ENCODE measurements around the gene THRAP3.
"Not testable (repeated sequence)": the region's sequence is repeated elsewhere in the genome, so short reads cannot be mapped to it uniquely, and the experiment has no call there.

The THRAP3 gene, protein sequence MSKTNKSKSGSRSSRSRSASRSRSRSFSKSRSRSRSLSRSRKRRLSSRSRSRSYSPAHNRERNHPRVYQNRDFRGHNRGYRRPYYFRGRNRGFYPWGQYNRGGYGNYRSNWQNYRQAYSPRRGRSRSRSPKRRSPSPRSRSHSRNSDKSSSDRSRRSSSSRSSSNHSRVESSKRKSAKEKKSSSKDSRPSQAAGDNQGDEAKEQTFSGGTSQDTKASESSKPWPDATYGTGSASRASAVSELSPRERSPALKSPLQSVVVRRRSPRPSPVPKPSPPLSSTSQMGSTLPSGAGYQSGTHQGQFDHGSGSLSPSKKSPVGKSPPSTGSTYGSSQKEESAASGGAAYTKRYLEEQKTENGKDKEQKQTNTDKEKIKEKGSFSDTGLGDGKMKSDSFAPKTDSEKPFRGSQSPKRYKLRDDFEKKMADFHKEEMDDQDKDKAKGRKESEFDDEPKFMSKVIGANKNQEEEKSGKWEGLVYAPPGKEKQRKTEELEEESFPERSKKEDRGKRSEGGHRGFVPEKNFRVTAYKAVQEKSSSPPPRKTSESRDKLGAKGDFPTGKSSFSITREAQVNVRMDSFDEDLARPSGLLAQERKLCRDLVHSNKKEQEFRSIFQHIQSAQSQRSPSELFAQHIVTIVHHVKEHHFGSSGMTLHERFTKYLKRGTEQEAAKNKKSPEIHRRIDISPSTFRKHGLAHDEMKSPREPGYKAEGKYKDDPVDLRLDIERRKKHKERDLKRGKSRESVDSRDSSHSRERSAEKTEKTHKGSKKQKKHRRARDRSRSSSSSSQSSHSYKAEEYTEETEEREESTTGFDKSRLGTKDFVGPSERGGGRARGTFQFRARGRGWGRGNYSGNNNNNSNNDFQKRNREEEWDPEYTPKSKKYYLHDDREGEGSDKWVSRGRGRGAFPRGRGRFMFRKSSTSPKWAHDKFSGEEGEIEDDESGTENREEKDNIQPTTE

DNA sequence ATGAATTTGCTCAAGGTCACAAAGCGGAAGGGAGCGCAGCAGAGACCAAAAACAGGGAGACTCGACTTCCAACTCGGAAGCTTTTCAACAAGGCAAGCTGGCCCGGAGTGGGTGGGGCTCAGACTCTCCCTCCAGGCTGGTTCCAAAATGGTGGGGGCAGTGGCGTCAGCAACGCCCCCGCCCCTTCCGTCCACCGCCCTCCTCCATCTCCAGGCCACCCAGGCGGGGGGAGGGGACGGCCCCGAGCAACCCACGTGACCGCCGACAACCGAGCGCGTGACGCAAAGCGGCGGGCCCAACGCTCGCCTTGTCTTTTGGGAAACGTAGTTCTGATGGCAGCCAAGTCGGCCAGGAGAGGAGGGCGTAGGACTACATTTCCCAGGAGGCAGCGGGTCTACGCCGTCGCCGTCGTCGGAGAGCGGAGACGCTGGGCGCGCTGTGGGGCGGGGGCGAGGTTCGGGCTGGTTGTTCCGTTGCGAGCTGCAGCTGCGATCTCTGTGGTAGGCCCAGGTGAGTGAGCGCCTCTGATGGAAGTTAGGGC lies at the start of gene THRAP3:
THRAP3 (plus strand) TSS at position 448 of the 541 bp plus-strand sequence. CDS start 58,121 bp downstream, outside the sequence.
- DNase-seq (ENCODE audit: low spot score) = peak; percentile 90

DNA sequence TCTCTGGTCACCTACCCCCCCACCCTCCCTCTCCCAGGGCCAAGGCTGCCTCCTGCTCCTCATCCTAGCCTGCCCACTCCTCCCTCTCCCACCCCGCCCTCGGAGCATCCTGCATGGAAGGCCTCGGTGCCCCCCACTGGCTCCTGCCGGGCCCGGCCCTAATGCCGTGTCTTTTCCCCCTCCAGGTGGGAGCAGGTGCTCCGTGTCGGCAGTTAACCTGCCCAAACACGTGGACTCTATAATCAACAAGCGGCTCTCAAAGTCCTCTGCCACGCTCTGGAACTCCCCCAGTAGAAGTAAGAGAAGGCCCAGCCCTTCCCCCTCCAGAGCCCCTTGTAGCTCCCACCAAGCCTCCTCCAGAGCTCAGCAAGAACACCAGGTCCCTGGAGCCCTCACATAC lies 49.5 kb upstream of the THRAP3 start:
- DNase-seq (ENCODE audit: low spot score) = no peak

DNA sequence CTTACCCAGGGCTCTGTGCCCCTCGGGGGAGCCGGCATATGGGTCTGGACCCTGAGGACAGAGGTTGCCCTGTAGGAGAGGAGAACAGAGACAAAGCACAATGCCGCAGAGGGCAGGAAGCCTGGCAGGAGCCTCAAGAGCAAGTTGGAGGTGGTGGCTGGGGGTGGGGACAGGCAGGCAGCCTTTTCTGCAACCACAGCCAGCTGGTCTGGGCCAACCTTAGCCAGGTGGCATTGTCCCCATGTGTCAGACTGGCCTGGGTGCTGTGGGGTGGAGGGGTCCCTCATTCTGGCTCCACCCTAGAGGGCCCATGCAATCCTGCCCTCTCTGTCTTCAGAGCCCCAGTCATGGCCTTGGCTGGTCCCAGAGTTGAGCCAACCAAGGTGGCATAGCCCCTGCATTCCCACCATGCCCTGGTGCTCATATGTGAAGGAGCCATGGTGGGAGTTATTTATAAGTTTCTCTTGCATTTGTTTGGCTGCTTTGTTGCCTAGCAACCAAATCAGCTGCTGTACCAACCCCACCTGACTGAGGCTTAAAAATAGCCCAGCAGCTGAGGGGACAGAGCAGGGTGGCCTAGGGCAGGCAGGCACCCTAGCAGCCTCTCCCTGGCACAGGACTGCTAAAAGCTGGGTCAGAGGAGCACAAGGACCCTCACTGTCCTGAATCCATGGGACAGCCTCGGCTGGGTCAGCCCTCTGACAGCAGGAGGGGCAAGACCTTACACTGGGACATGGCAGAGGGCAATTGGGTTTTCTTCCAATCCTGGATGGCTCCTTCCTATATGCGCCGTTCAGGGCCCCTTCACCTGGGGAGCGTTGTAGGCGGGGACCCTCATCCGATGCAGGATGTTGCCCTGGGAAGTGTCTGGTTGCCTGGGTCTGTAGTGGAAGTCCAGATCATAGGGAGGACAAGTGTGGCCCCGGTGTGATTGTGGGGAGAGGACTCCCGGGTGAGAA lies 48.8 kb upstream of the THRAP3 start:
- DNase-seq (ENCODE audit: low spot score) = no peak

DNA sequence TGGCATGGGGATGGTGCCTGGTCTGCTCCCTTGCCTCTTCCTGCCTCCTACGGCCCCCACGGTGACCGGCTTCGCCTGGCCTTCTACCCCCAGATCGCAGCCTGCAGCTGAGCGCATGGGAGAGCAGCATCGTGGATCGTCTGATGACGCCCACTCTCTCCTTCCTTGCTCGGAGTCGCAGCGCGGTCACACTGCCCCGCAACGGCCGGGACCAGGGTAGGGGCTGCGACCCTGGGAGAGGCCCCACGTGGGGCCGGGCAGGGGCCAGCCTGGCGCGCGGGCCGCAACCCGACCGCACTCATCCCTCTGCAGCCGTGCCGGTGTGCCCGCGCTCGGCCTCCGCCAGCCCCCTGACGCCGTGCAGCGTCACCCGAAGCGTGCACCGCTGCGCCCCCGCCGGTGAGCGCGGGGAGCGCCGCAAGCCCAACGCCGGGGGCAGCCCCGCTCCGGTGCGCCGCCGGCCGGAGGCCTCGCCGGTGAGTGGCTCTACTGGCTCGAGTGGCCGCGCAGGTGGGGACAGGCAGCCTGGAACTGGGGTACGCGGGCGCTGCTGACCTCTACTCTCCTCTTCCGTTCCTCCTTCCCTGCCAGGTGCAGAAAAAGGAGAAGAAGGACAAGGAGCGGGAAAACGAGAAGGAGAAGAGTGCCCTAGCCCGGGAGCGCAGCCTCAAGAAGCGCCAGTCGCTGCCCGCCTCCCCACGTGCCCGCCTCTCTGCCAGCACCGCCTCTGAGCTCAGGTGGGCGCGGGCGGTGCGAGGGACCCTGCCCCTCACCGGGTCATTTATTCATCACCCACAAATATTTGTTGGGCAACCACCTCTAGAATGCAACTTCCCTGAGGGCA lies 47.9 kb upstream of the THRAP3 start:
- DNase-seq (ENCODE audit: low spot score) = no peak

DNA sequence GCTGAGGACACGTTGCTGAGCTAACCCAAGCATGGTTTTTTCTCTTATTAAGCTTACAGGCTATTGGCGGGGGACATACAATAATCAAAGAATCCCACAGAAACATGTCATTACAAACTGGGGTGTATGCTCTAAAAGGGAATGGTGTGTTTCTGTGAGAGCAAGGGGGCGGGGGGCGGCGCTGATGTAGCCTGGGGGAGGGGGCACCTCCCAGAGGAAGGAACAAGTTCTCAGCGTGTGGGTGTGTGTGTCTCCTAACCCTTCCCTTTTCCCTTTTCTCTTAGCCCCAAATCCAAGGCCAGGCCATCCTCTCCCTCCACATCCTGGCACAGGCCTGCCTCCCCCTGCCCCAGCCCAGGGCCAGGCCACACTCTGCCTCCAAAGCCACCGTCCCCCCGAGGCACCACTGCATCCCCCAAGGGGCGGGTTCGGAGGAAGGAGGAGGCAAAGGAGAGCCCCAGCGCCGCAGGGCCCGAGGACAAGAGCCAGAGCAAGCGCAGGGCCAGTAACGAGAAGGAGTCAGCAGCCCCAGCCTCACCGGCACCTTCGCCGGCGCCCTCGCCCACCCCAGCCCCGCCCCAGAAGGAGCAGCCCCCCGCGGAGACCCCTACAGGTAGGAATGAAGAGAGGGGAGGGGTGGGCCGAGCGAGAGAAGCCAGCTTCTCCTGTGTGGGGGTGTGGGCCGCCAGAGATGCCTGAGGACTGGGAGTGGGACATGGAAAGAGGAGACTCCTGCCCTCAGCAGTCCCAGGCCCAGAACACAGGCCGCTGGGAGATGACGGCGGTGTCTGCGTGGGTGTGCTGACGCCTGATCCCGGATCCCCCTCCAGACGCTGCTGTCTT lies 46.4 kb upstream of the THRAP3 start:
- no peak for DNase-seq (ENCODE audit: low spot score)

DNA sequence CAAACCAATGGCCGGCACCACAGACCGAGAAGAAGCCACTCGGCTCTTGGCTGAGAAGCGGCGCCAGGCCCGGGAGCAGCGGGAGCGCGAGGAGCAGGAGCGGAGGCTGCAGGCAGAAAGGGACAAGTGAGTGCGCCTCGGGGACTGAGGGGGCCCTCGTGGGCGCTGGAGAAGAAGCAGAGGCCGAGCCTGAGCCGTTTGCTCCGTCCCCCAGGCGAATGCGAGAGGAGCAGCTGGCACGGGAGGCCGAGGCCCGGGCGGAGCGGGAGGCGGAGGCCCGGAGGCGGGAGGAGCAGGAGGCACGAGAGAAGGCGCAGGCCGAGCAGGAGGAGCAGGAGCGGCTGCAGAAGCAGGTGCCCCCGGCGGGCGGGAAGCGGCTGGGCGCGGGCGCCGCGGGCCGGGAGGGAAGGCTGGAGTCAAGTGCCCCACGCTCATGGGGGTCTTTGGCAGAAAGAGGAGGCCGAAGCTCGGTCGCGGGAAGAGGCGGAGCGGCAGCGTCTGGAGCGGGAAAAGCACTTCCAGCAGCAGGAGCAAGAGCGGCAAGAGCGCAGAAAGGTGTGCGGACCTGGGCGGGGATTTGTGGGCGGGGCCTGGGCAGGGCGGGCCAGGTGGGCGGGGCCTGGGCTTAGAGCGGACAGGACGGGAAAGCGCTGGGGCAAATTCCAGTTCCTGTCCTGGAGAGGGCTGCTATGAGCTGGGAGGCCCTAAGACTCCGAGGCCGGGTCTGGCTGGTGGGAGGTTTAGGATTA lies 45.6 kb upstream of the THRAP3 start:
- no peak for DNase-seq (ENCODE audit: low spot score)

DNA sequence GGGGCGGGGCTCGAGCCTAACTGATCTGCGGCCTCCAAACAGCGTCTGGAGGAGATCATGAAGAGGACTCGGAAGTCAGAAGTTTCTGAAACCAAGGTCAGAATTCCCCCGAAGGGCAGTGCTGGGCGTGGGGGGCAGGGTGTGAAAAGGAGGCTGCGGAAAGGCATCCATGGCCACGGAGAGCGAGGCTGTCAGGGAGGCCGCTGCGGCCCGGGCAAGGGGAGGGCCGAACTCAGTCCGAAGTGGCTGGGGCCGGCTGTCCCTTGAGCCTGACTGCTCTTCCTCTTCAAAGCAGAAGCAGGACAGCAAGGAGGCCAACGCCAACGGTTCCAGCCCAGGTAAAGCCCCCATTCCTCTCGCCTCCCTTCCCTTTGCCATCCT lies 45.0 kb upstream of the THRAP3 start:
- DNase-seq (ENCODE audit: low spot score) = no peak

DNA sequence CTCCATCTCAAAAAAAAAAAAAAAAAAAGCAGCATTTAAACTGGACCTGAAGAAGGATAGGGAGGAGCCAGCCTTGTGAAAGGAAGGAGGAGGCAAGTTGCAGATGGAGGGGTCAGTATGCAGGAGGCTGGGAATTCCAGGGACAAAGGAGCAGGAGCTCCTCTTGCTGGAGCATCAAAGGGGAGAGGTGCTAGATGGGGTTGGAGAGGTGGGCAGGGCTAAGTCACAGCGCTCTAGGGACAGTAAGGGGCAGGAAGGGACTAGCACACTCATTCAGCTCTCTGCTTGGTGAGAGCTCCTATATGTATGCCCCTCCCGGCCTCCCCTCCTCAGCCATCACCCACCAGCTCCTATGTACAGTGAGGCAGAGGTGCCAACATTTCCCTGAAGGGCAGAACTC lies 41.5 kb upstream of the THRAP3 start:
- no peak for DNase-seq (ENCODE audit: low spot score)

DNA sequence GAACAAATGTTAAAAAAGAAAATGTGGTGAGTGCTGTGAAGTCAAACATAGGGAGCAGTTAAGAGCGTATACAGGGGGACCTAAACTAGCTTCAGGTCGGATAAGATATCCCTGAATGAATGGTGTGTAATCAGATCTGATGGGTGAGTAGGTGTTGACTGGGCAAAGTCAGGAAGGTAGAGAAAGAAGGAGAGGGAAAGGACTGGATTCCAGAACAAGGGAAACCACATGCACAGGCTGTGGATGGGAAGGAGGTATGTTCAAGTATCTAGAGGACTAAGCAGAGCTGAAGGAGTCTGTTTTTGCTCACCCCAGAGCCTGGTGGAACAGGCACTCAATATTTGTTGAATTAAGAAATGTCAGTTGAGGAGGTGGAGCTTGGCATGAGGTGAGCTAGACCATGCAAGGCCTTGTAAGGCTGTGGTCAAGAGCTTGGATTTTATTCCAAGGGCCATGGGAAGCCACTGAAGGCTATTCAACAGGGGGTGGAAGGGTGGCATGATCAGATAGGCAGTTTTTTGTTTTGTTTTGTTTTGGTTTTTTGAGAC lies 40.9 kb upstream of the THRAP3 start:
- DNase-seq (ENCODE audit: low spot score) = no peak

DNA sequence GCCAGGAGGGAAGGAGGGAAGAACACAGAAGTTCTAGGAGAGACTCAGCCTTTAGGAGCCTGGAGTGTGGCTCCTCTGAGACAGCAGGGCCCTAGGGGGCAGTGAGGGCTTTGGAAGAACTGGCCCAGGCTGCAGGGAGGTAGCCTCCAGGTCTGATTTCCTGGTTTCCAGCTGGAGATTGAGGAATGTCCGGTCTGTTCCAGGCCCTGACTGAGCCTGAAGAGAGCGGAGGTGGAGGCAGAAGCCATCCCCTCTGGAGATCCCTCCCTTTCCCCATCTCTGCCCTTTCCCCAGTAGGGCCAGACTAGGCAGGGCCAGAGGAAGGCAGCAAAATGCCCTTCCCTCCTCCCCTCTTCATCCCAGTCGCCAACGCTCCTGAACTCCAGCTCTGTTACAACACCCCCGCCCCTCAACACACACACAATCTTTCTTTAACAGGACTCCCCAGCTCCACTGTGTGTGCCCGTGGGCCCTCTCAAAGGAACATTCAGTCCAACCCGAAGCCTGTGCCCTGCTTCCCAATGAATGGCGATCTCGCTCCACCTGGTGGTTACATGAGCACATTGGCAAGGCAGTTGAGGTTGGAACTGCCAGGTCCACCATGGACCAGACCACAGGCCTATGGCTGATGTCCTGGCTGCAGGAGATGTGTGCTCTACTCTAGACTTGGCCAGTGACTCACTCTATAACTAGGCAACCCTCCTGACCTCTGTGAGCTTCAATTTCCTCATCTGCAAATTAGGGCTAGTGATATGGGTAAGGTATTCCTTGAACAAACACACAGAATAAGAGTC lies 36.2 kb upstream of the THRAP3 start:
- DNase-seq (ENCODE audit: low spot score) = peak; percentile 86

DNA sequence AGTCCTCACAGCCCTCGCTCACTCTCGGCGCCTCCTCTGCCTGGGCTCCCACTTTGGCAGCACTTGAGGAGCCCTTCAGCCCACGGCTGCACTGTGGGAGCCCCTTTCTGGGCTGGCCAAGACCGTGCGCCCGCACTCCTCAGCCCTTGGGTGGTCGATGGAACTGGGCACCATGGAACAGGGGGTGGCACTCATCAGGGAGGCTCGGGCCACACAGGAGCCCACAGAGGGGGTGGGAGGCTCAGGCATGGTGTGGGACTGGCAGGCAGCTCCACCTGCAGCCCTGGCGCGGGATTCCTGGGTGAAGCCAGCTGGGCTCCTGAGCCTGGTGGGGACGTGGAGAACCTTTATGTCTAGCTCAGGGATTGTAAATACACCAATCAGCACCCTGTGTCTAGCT lies 27.4 kb upstream of the THRAP3 start:
- DNase-seq (ENCODE audit: low spot score) = not testable (repeated sequence)

DNA sequence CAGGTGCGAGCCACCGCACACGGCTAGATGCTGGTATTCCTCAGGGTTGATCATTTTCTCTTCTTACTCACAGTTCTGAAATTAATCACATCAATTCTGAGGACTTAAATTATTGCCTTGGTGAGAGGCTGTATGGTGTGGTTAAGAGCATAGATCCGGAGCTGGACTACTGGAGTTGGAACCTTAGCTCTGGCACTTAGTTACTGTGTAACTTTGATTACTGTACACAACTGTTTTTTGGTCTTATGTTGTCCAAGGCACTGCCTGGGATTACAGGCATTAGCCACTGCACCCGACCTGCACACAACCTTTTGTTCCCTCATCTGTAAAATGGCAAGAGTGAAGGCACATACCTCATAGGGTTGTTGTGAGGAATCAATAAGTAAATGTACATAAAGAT lies 25.6 kb upstream of the THRAP3 start:
- no peak for DNase-seq (ENCODE audit: low spot score)

DNA sequence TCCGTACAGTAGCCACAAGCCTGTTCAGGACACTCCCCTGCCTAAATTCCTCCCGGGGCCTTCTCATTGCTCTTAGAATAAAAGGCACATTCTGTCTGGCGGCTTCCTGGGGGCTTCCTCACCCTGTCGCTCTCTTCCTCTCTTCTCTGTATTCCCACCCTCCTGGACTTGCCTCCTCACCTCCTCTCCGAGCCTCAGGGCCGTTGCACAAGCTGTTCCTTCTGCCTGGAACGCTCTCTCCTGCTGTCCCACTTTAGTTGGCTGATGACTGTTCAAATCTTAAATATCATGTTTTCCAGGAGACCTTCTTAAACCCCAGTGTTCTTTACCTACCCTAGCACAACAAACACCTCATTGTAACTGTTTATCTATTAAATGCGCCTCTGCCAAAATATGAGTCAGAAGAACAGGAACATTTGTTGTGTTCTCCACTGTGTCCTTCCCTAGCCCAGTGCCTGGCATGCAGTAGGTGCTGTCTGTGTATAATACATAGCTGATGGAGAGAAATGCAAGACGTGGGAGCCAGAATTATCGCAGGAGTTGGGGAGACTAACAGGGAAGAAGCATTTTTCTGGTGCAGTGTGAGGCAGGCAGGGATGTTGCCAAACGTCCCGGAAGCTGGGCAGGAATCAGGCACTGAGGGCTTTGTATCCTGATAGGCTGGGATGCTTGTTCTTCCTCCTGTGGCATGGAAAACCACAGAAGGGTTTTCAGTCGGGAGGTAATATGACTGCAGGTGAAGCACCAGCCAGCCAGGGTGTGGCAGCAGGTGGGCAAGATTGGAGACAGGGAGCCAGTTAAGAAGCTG lies 24.1 kb upstream of the THRAP3 start:
- no peak for DNase-seq (ENCODE audit: low spot score)

DNA sequence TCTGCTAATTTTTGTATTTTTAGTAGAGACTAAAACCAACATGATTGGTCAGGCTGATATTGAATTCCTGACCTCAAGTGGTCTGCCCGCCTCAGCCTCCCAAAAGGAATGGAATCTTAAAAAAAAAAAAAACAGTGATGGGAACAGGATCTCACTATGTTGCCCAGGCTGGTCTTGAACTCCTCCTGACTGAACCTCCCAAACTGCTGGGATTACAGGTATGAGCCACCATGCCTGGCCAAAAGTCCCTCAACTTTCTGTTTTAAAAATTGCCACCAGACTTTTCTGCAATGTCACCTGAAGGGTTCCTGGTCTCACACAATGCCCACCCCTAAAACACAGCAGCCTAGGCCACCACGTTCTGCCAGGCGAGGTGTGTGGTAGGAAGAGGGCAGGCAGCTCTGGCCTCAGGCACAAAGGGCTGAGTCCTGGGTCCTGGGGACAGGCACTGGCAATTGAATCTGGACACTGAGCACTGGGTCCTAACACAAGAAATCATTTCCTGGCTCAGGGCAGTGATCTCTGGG lies 21.2 kb upstream of the THRAP3 start:
- DNase-seq (ENCODE audit: low spot score) = no peak

DNA sequence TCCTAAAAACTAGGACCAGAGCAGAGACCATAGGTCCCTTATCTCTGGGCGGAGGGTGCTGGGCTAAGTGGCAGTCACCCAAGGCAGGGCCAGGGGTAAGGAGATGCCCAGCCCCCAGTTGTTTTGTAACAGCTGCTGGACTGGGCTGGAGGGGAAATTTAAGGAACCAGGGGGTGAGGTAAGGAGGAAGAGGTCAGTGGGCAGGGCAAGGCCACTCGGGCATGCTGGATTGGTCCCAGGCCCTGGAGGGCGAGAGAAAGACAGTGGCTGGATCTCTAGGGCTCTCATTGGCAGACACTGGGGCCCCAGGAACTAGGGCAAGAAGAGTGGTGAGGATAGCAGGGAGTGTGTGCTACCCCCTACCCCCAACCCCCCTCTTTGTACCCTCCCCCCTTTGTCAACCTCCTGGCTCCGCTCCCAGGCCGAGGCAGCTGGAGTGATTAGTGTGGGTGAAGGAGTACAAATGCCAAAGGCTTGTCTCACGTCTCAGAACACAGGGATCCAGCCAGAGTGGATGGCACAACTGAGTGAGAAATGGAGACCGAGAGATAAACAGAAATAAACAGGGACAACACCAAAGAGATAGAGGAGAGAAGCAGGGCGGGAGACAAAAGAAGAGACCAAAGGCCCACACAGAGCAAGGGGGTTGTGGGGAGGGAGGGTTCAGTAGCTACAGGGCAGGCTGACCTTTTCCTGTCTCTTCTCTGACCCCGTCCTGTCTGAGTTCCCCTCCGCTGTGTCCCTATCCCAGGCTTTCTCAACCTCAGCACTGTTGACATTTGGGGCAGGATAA lies 20.5 kb upstream of the THRAP3 start:
- no peak for DNase-seq (ENCODE audit: low spot score)

DNA sequence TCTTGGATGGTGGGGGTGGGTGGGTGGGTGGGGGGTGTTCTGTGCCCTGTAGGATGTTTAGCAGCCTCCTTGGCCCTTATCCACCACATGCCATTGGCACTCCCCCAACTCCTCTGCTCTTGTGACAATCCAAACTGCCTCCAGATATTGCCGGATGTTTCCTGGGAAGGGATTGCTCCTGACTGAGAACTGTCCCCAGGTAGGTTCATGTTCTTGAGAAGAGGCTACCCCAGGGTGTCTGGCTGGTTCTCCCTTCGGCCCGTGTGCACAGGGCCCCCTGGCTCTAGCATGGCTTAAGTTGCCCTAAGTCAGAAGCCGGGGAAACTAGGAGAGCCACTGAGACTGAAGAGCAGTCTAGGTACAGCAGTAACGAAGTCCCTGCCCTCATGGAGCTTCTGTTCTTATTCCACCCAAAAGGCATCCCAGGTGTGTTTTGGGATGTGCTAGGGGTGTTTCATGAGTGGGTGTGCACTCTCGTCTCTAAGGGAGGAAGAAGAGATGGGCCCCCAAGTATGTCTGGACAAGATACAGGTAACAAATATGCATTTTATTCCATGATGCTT lies 19.8 kb upstream of the THRAP3 start:
- no peak for DNase-seq (ENCODE audit: low spot score)

All from HuH-7 (cell line).